ENCODE measurements around the gene USF2.

Gene USF2

GRCh38 chr19:35265900-35266519 lies 2.8 kb upstream of the USF2 start:
- no peak for DNase-seq (ENCODE audit: low read depth)

- DNase-seq (ENCODE audit: low read depth) = no peak
Measured at GRCh38 chr19:35266520-35267352, 2.0 kb upstream of the USF2 start.

DNA sequence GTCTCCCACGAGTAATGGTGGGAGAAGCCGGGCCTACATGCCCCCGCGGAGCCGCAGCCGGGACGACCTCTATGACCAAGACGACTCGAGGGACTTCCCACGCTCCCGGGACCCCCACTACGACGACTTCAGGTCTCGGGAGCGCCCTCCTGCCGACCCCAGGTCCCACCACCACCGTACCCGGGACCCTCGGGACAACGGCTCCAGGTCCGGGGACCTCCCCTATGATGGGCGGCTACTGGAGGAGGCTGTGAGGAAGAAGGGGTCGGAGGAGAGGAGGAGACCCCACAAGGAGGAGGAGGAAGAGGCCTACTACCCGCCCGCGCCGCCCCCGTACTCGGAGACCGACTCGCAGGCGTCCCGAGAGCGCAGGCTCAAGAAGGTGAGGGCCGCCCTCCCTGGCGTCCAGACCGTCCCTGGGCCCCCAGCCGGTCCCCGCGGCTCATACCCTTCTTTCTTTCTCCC lies 1.4 kb upstream of the USF2 start:
- peak; percentile 31 for DNase-seq (ENCODE audit: low read depth)

DNA sequence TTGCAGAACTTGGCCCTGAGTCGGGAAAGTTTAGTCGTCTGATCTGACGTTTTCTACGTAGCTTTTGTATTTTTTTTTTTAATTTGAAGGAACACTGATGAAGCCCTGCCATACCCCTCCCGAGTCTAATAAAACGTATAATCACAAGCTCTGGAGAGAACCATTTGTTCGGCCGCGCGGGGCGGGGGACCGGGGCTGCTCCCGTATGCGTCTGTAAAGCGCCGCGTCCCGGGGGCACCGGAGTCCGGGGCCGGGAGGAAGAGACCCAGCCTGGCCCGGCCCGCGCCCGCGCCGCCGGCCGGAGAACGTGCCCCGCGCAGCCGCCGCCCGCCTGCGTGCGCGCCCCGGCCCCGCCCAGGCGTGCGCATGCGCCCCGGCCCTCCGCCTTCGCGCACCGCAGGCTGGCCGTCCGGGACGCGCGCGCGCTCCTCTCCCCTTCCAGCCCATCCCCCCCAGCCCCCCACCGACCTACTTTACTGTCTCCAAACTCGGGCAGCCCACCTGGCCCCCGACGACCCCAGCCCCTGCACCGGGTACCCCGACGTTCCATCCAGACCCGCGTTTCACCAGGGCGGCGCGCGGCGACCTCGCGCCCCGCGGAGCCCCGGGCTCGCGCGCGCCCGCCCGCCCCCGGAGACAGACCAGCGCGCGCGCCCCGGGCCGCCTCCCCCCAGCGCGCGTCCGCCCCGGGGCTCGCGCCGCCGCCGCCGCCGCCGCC lies 785 bp upstream of the USF2 start:
- DNase-seq (ENCODE audit: low read depth) = peak; percentile 68

- DNase-seq (ENCODE audit: low read depth) = peak; percentile 76
Measured at GRCh38 chr19:35269438-35270117, 816 bp downstream of the USF2 start.

GRCh38 chr19:35270381-35270811 lies 1.6 kb downstream of the USF2 start:
- DNase-seq (ENCODE audit: low read depth) = no peak

DNA sequence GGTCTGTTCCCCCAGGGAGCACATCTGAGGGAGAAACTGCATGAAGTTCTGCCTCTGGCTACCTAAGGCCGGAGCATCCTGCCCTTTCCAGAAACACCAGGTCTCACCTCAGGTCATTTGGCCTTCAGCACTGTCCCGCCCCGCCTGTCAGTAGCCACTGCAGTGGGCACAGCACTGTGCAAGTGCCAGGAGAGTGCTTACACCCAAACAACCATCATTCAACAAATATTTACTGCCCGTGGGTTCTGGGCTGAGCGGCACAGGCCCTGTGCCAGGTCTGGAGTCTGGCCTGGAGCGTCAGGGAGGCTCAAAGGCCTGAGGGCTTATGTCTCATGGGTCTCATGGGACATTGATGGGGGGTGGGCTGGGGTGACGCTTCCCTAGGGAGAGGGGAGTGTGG lies 2.8 kb downstream of the USF2 start:
- DNase-seq (ENCODE audit: low read depth) = no peak

DNA sequence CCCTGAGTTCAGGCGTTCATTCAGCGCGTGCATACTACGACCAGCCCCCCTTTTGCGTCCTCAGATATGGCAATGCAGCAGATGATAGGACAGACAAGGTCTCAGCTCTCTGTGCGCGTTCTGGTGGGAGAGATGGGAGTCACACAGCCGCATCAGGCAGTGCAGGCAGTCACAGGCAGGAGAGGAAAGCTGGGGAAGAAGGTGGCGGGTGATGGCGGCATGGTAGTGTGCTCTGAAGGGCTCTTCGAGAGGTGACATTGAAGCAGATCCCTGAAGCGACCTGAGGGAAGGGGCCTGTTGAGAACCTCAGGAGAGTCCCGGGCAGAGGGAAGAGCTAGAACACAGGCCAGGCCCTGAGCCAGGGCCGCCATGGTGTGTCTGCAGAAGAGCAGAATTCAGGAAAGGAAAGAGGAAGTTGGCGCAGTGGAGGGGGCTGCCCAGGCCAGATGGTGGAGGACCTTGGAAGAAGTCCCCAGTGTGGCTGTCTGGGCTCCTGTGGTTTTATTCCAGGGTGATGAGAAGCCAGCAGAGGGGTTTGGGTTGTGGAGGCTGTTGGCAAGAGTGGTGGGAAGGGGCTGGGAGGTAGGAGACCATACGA lies 3.5 kb downstream of the USF2 start:
- DNase-seq (ENCODE audit: low read depth) = no peak

- DNase-seq (ENCODE audit: low read depth) = no peak
Measured at GRCh38 chr19:35272954-35273649, 4.3 kb downstream of the USF2 start.

GRCh38 chr19:35273686-35274259 lies 5.0 kb downstream of the USF2 start:
- DNase-seq (ENCODE audit: low read depth) = no peak

GRCh38 chr19:35274323-35274722 lies 5.6 kb downstream of the USF2 start:
- no peak for DNase-seq (ENCODE audit: low read depth)

DNA sequence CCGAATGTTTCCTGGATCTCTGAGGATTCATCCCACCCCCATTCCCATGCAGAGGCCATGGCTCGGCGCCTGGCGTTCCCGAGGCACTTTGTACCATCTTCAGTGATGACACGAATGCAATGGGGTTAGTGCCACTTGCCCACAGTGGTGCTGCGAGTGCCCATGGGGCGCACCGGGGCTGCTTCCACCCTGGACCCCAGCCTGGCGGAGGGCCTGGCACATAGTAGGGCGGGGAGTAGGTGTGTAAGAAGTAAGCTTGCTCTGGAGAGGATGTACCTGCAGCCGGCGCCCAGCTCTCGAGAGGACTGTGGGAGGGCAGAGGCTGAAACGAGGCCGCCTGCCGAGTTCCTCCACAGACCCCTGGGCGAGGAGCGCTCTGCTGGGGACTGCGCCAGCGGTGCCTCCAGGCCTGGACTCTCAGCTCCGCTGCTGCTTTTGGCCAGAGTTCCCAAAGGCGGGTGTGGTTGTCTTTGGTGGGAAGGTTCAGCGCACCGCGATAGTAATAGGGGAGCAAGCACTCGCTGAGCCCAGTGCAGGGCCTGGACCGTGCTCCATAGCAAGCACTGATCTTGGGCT lies 8.0 kb downstream of the USF2 start:
- DNase-seq (ENCODE audit: low read depth) = no peak

- DNase-seq (ENCODE audit: low read depth) = no peak
Measured at GRCh38 chr19:35278578-35279284, 10.0 kb downstream of the USF2 start.

- no peak for DNase-seq (ENCODE audit: low read depth)
Measured at GRCh38 chr19:35279374-35279773, 10.6 kb downstream of the USF2 start.

DNA sequence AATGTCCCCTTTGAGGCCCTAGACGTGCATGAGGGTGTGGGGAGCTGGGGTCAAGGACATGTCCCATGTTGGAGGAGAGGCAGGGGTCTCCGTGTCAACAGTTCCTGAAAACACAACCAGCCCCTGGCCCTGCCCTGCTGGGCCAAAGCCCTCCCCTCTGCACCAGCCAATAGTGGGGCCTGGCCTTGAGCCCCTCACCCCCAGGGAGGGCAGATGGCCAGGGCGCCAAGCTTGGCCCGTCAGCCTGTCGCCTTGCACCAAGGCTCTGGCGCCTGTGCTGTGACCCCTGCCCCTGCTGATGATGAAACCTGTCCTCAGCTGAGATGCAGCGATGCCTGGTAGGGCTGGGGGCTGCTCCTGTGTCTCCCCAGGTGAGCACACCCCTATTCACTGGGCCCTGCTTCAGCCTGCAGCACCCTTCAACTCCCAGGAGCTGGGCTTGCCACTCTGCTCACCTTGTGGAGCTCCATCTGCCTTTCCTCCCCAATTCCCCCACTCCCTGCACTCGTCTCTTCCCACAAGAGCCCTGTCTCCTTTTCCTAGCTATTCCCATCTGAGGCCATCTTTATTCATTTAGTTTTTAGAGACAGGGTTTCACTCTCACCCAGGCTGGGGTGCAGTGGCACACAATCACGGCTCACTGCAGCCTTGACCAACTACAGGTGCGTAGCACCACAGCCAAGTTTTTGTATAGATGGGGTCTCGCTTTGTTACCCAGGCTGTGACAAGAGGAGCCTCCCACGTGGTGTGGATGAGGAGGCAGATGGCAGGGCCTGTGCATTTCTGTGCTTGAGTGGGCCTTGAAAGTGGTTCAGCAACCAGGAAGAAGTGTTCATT lies 11.4 kb downstream of the USF2 start:
- no peak for DNase-seq (ENCODE audit: low read depth)

DNA sequence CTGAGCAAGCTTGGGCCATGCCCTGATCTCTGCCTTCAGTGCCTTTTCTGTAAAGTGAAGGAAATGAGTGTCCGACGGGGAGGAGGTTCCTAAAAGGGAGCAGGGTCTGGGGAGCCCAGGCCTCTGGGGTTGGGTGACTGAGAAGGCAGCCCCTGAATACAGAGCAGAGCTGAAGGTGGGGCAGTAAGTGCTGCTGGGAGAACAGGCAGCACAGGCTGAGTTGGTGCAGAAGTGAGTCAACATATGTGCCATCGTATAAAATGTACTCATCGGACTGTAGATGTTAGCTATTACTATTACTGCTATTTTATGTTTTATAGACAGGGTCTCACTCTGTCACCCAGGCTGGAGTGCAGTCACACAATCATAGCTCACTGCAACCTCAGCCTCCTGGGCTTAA lies 12.5 kb downstream of the USF2 start:
- DNase-seq (ENCODE audit: low read depth) = no peak

- DNase-seq (ENCODE audit: low read depth) = no peak
Measured at GRCh38 chr19:35284153-35285094, 15.7 kb downstream of the USF2 start.

DNA sequence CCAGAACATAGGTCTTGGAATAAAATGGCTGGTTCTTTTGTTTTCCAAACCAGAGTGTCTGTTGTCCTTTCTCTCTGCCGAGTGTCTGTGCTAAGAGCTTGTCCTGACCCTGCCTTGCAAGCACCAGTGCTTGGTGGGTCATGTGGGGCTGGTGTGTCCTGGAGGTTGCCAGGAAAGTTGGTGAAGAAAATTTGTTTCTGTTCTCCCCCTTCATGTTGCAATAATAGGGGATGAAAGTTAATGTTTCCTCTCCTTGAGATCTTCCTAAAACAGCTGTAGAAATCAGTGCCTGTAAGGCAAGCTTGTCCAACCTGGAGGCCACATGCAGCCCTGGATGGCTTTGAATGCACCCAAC lies 16.3 kb downstream of the USF2 start:
- no peak for DNase-seq (ENCODE audit: low read depth)

Measured in iris pigment epithelial cell (primary cell).